Common myeloid progenitor, CD34-positive (primary cell): ENCODE results near the gene WBP4. TPM values are rescaled to one million over a fixed set of nuclear protein-coding genes. Genes with fewer than 3 reads are reported as not detected.

Source experiments
- CTCF ChIA-PET: fragments of 350-600 bp; sonication (Branson Sonifier 250); formaldehyde crosslinking; loops from one replicate; lab custom pipeline; 2021; ENCODE audit warnings: antibody characterized with exemption; lab: Charles Lee
- POLR2A ChIA-PET: fragments of 350-600 bp; sonication (Branson Sonifier 250); formaldehyde crosslinking; loops from one replicate; lab custom pipeline; 2021; ENCODE audit warnings: antibody characterized with exemption; lab: Charles Lee
- DNase-seq, 3 donors: peaks; one replicate each; pipeline versions ENCODE4 v3.0.0 to v3.0.0-alpha.2; 2013
- H3K27ac ChIP-seq, 2 experiments: 1 replicate in 1 of 2; 2 replicates in 1 of 2; pipeline ENCODE4 v1.7.0; 2013; ENCODE audit warnings: inconsistent platforms in 2 of 2, low read length in 2 of 2, mild to moderate bottlenecking in 2 of 2, low read depth in 1 of 2, moderate library complexity in 1 of 2; ENCODE audit not compliant: severe bottlenecking in 2 of 2, insufficient read depth in 1 of 2, poor library complexity in 1 of 2
- H3K27me3 ChIP-seq, 5 experiments: replicated peaks in 2 of 5; 1 replicate in 3 of 5; 2 replicates in 2 of 5; pipeline versions ENCODE4 v1.6.1 to v1.7.0; 2013; ENCODE audit warnings: low read length in 4 of 5, mild to moderate bottlenecking in 2 of 5, moderate library complexity in 2 of 5, inconsistent platforms in 1 of 5; ENCODE audit not compliant: insufficient read depth in 5 of 5, control insufficient read depth in 4 of 5
- H3K36me3 ChIP-seq, 4 experiments: 1 replicate in 2 of 4; 2 replicates in 2 of 4; pipeline versions ENCODE4 v1.6.1 to v1.7.0; 2013; ENCODE audit warnings: low read length in 3 of 4, control low read depth in 1 of 4, mild to moderate bottlenecking in 1 of 4; ENCODE audit not compliant: control insufficient read depth in 4 of 4, insufficient read depth in 4 of 4
- H3K4me1 ChIP-seq, 4 experiments: 1 replicate in 3 of 4; 2 replicates in 1 of 4; pipeline versions ENCODE4 v1.6.1 to v1.7.1; 2013; ENCODE audit warnings: low read length in 3 of 4, mild to moderate bottlenecking in 3 of 4, control low read depth in 1 of 4, inconsistent platforms in 1 of 4, moderate library complexity in 1 of 4; ENCODE audit not compliant: control insufficient read depth in 4 of 4, insufficient read depth in 4 of 4; ENCODE audit errors: control extremely low read depth in 1 of 4
- H3K4me3 ChIP-seq, 7 experiments: 1 replicate in 4 of 7; 2 replicates in 3 of 7; pipeline versions ENCODE4 v1.5.1 to v1.7.0; 2013; ENCODE audit warnings: mild to moderate bottlenecking in 7 of 7, low read length in 6 of 7, moderate library complexity in 6 of 7, inconsistent platforms in 2 of 7, low read depth in 2 of 7, control low read depth in 1 of 7; ENCODE audit not compliant: insufficient read depth in 4 of 7, control insufficient read depth in 1 of 7; ENCODE audit errors: extremely low read depth in 1 of 7
- H3K9me3 ChIP-seq, 5 experiments: 1 replicate in 4 of 5; 2 replicates in 1 of 5; pipeline versions ENCODE4 v1.6.1 to v1.7.1; 2013; ENCODE audit warnings: low read length in 4 of 5, mild to moderate bottlenecking in 2 of 5, inconsistent platforms in 1 of 5, low read depth in 1 of 5, moderate library complexity in 1 of 5; ENCODE audit not compliant: control insufficient read depth in 4 of 5, insufficient read depth in 2 of 5; ENCODE audit errors: control extremely low read depth in 1 of 5
- WGBS: methylation state at CpG from one replicate; pipeline ENCODE4 v1.1.5; 2013; ENCODE audit not compliant: insufficient coverage; 5-methylcytosine and 5-hydroxymethylcytosine counted together
- polyA plus RNA-seq: library from polyadenylated mRNA; unstranded; fragments of 120-200 nt; gene quantifications from one replicate; pipeline ENCODE4 v1.2.1, GENCODE V29; 2013

Gene WBP4, protein sequence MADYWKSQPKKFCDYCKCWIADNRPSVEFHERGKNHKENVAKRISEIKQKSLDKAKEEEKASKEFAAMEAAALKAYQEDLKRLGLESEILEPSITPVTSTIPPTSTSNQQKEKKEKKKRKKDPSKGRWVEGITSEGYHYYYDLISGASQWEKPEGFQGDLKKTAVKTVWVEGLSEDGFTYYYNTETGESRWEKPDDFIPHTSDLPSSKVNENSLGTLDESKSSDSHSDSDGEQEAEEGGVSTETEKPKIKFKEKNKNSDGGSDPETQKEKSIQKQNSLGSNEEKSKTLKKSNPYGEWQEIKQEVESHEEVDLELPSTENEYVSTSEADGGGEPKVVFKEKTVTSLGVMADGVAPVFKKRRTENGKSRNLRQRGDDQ
- polyA plus RNA-seq = 10.4 TPM

DNA sequence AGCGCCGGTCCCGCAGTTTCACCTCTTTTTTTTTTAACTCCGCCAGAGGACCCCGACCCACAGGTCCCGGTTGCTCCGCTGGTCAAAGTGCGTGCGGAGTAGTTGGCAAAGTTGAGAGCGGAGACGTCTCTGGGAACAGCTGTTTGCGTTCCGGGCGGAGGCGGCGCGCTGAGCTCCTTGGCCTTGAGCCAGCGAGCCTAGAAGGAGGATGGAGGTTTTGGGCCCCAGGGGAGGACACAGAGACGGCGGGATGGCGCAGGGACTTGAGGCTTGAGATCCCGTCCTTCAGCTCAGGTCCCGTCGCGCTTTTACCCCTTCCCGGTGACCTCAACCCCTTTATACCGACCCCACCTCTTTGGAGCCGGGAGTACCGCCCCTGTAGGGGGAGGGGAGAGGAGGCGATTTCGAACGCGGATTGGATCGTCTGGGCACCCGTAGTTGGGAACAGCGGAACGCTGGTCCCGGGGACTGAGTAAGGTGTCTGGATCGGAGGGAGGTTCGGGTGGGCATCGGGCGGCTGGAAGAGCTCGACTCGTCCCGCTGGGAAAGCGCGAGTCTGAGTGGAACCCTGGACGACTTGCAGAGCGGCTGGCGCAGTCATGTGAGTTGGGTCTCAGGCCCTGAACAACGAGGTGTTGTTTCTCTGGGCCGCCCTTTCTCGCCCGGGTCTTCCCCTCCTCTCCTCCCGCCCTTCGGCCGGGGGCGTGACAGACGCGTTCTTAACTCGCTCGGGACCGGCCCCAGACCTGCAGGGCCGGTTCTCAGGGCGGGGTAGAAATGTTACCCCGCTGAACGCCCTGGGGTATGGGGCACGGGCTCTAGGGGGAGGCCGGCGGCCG is at the start of gene WBP4:
TSS of gene WBP4 (plus strand) at position 435 of the 839 bp plus-strand sequence. CDS start at position 600, 165 bp downstream.
- Histone ChIP-seq H3K36me3 (peaks cover 4 to 14% (median 11%) of the 10 kb centered on the region in 4 experiments), H3K27ac (peak within 1 kb of the TSS; percentile 85 to 94), H3K9me3 (no peaks in the 10 kb centered on the region), H3K27me3 (no peaks in the 10 kb centered on the region), H3K4me1 (peaks cover 25 to 47% (median 34%) of the 10 kb centered on the region in 4 experiments), H3K4me3 (peak within 1 kb of the TSS; percentile 88 to 99 (median 94))
- ChIA-PET CTCF (interaction anchor here (0.8 to 4.2 kb wide), 9 partner anchors 13 to 284 kb away, joined by 3 to 12 read pairs (median 4); no protein-coding TSS in a partner anchor), POLR2A (interaction anchor here (0.6 to 2.0 kb wide), 5 partner anchors 11 to 759 kb away, joined by 3 to 4 read pairs (median 3); partner anchors contain the start of gene ELF1)
- peak; percentile 95 to 98 (median 97) for DNase-seq
- WGBS = 0% methylated on average over 61 of the region's 71 CpGs

DNA sequence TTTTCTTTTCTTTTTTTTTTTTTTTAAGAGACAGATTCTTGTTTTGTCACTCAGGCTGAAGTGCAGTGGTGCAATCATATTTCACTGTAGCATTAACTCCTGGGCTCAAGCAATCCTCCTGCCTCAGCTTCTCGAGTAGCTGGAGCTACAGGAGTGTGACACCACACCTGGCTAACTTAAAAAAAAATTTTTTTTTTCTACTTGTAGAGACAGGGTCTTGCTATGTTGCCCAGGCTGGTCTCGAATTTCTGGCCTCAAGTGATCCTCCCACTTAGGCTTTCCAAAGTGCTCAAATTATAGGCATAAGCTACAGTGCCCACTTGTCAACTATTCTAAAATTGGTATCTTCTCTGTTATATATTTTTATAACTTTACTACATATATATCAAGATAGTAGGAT is 48.8 kb upstream of the WBP4 start:
- Histone ChIP-seq H3K4me1 (peaks cover 43 to 79% (median 58%) of the 10 kb centered on the region in 4 experiments), H3K36me3 (peaks cover 9 to 20% (median 14%) of the 10 kb centered on the region in 4 experiments), H3K27me3 (no peaks in the 10 kb centered on the region), H3K4me3 (no peak overlapping the region), H3K27ac (no peak overlapping the region), H3K9me3 (no peaks in the 10 kb centered on the region)
- CTCF ChIA-PET = interaction anchor here (0.7 to 2.9 kb wide), 7 partner anchors 16 to 91 kb away, joined by 3 to 9 read pairs (median 3); no protein-coding TSS in a partner anchor
- POLR2A ChIA-PET = interaction anchor here (0.6 to 0.7 kb wide), 4 partner anchors 10 to 48 kb away, joined by 3 to 4 read pairs (median 3); no protein-coding TSS in a partner anchor
- DNase-seq = no peak
- WGBS = 80% methylated on average over 2 of the region's 2 CpGs

DNA sequence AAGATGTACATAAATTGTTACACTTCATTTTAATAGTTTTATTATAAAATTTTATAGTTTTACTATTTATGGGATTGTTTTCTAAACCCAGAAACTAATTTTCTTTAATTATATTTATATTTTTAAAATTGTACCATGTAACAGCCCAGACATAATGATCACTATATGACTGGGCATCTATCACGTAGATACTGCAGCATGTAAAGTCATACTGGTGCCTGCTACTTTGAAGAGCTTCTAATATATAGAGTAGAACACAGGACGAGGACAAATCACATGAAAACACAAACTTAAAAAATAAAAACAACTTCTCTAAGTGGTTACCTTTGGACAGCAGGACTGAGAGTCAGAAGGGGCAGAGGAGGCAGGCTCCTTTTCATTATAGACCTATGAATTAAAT is 47.5 kb upstream of the WBP4 start:
- peaks cover 36 to 66% (median 46%) of the 10 kb centered on the region in 4 experiments for H3K4me1 ChIP-seq

DNA sequence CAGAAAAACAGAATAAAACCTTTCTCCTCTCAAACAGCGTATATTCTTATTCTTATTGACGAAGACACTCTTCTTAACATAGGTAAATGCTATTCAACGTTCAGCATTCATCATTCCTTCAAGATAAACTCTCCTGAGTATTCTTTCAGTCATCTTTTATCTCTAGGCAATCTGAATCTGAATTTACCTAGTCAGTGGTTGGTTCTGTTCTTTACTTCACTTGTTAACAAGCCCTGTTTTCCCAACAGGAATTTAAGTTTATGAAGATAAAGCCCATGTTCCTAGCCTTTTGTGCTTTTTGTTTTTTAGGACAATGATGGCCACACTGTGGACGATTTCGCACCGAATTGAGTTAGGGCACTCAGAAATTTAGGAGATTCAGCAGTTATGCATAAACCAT is 45.4 kb upstream of the WBP4 start:
- no peak for DNase-seq
- CTCF ChIA-PET = interaction anchor here (1.1 to 2.5 kb wide), 3 partner anchors 9 to 31 kb away, joined by 4 to 8 read pairs (median 5); no protein-coding TSS in a partner anchor
- H3K27me3 ChIP-seq = no peaks in the 10 kb centered on the region
- POLR2A ChIA-PET = no interaction called here
- H3K36me3 ChIP-seq = peaks cover 9 to 18% (median 12%) of the 10 kb centered on the region in 4 experiments
- H3K27ac ChIP-seq = peak overlapping the region; percentile 28 to 63
- H3K4me1 ChIP-seq = peaks cover 33 to 66% (median 48%) of the 10 kb centered on the region in 4 experiments
- H3K4me3 ChIP-seq = peak overlapping the region in 6 of 7 experiments; percentile 57 to 85 (median 70)
- WGBS = 100% methylated on average over 1 of the region's 6 CpGs
- H3K9me3 ChIP-seq = no peaks in the 10 kb centered on the region

More for the DNA sequence above, 47.5 kb upstream of the WBP4 start:
- Histone ChIP-seq H3K27me3 (no peaks in the 10 kb centered on the region), H3K9me3 (no peaks in the 10 kb centered on the region), H3K36me3 (peaks cover 9 to 20% (median 14%) of the 10 kb centered on the region in 4 experiments), H3K27ac (peak overlapping the region; percentile 12 to 73), H3K4me3 (peak overlapping the region in 5 of 7 experiments; percentile 57 to 85 (median 72))
- ChIA-PET POLR2A (interaction anchor here (0.7 kb wide), 1 partner anchor 46 kb away, joined by 4 read pairs; no protein-coding TSS in a partner anchor), CTCF (interaction anchor here (0.5 to 2.9 kb wide), 11 partner anchors 11 to 50 kb away, joined by 3 to 8 read pairs (median 3); no protein-coding TSS in a partner anchor)
- no peak for DNase-seq
- WGBS = no CpG with 5 or more reads among the region's 2 CpGs

DNA sequence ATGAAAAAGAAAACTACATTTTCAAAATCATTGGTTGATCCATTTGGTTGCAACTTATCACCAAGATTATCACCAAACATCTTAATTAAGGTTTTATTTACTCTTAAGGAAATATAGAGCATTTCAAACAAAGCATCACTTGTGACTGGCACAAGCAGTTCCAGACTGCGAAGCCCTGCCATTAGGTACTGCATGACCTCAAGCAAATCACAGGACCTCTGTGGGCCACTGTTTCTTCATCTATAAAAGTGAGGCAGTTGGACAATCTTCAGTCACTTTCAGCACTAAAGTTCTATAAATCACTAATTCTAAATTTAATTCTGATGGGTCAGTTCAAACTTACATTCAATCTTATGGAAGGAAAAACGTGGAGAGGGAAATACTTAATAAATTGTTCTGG is 44.1 kb upstream of the WBP4 start:
- H3K9me3 ChIP-seq = no peaks in the 10 kb centered on the region
- peaks cover 33 to 62% (median 42%) of the 10 kb centered on the region in 4 experiments for H3K4me1 ChIP-seq
- no peaks in the 10 kb centered on the region for H3K27me3 ChIP-seq
- peak overlapping the region; percentile 100 for H3K27ac ChIP-seq
- ChIA-PET POLR2A (no interaction called here), CTCF (interaction anchor here (1.1 to 2.6 kb wide), 5 partner anchors 11 to 43 kb away, joined by 3 to 12 read pairs (median 4); no protein-coding TSS in a partner anchor)
- DNase-seq = peak in 2 of 3 donors; percentile 71 to 78
- peak overlapping the region in 6 of 7 experiments; percentile 69 to 100 (median 88) for H3K4me3 ChIP-seq
- WGBS = 0% methylated on average over 1 of the region's 2 CpGs
- H3K36me3 ChIP-seq = peaks cover 2 to 11% (median 4%) of the 10 kb centered on the region in 4 experiments
